H1 (cell line): ENCODE data around the gene KCNMB2.

Experiments
- CBX5 ChIP-seq: fragments of 300-800, 300-1000 bp; sonication (generic); IDR thresholded peaks from 2 replicates; pipeline ENCODE4 v1.7.1; 2016; ENCODE audit warnings: antibody characterized with exemption, low read length, low read depth
- EP300 ChIP-seq, 2 experiments: IDR thresholded peaks; 1 replicate in 1 of 2; 2 replicates in 1 of 2; pipeline ENCODE4 v1.6.1; 2011 to 2012; ENCODE audit warnings: low read depth in 2 of 2, low read length in 2 of 2, mild to moderate bottlenecking in 2 of 2, borderline replicate concordance in 1 of 2, inconsistent platforms in 1 of 2, moderate library complexity in 1 of 2
- EZH2 ChIP-seq: fragments of 200-600 bp; sonication (generic); IDR thresholded peaks from 2 replicates; pipeline ENCODE4 v1.7.1; 2012; ENCODE audit warnings: low read depth, mild to moderate bottlenecking, moderate library complexity, low read length, inconsistent platforms; ENCODE audit not compliant: severe bottlenecking
- GABPA ChIP-seq: IDR thresholded peaks from 2 replicates; pipeline ENCODE4 v1.6.1; 2011; ENCODE audit warnings: mild to moderate bottlenecking, low read length, moderate library complexity, borderline replicate concordance; ENCODE audit not compliant: insufficient read depth
- JUND ChIP-seq: IDR thresholded peaks from 2 replicates; pipeline ENCODE4 v1.6.1; 2011; ENCODE audit warnings: mild to moderate bottlenecking, improper control_type of control experiment, low read length
- POLR2A ChIP-seq, 2 experiments: IDR thresholded peaks; 1 replicate in 1 of 2; 2 replicates in 1 of 2; pipeline ENCODE4 v1.6.1; 2011; ENCODE audit warnings: low read depth in 2 of 2, low read length in 2 of 2, mild to moderate bottlenecking in 2 of 2; ENCODE audit errors: control extremely low read depth in 1 of 2
- RFX5 ChIP-seq: IDR thresholded peaks from 2 replicates; pipeline ENCODE4 v1.6.1; 2011; ENCODE audit warnings: low read depth, low read length, improper control_type of control experiment, borderline replicate concordance
- SP1 ChIP-seq: IDR thresholded peaks from 2 replicates; pipeline ENCODE4 v1.6.1; 2011; ENCODE audit warnings: low read depth, low read length
- SP4 ChIP-seq: IDR thresholded peaks from 2 replicates; pipeline ENCODE4 v1.6.1; 2012; ENCODE audit warnings: low read length, inconsistent platforms
- TBP ChIP-seq: IDR thresholded peaks from 2 replicates; pipeline ENCODE4 v1.6.1; 2011; ENCODE audit warnings: low read depth, low read length, improper control_type of control experiment
- ZNF274 ChIP-seq: IDR thresholded peaks from 2 replicates; pipeline ENCODE4 v1.7.0; 2012; ENCODE audit warnings: low read length, borderline replicate concordance; ENCODE audit errors: extremely low read depth
- TF ChIP-seq, protein P1 (sequence below), 3 experiments: IDR thresholded peaks; 1 replicate in 2 of 3; 2 replicates in 1 of 3; pipeline versions ENCODE4 v1.5.1 to v1.6.1; 2011; ENCODE audit warnings: low read length in 3 of 3, mild to moderate bottlenecking in 3 of 3, inconsistent platforms in 2 of 3, low read depth in 1 of 3, moderate library complexity in 1 of 3; ENCODE audit not compliant: insufficient read depth in 1 of 3; ENCODE audit errors: control extremely low read depth in 1 of 3

DNA sequence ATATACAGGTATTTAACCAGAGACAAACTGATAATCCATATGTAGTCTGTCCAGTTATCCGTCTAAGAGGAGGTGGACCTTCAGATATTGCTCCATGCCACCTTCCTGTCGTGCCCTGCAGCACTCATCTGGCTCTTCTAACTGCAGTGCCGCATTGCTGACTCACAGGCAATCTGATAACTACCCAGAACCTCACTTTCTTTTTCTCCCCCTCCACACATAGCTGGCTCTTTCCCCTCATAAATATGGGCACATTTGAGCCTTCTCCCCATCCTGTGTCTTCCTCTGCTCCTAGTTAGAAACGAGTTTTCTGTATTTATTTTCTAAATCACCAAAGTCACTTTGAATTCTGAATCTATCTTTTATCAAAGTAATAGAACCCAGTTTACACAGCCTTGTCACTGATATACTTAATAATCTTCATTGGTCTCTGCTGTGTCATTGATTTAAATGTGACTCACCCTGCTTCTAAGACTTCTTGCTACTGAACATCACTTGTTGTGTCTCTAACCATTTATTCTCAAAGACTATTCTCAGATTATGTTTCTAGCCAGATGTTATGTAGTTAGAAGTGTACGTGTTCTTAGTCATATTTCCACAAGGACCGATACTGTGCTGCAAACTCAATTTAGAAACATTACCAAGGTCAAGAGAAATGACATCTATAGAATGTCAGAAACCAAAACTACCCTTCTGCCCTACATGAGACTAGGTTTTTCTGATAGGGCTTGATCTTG lies 17.4 kb upstream of the KCNMB2 start:
- TF ChIP-seq, protein P1, sequence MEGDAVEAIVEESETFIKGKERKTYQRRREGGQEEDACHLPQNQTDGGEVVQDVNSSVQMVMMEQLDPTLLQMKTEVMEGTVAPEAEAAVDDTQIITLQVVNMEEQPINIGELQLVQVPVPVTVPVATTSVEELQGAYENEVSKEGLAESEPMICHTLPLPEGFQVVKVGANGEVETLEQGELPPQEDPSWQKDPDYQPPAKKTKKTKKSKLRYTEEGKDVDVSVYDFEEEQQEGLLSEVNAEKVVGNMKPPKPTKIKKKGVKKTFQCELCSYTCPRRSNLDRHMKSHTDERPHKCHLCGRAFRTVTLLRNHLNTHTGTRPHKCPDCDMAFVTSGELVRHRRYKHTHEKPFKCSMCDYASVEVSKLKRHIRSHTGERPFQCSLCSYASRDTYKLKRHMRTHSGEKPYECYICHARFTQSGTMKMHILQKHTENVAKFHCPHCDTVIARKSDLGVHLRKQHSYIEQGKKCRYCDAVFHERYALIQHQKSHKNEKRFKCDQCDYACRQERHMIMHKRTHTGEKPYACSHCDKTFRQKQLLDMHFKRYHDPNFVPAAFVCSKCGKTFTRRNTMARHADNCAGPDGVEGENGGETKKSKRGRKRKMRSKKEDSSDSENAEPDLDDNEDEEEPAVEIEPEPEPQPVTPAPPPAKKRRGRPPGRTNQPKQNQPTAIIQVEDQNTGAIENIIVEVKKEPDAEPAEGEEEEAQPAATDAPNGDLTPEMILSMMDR (IDR thresholded peaks at IDR 0.05; ENCODE audit: control extremely low read depth in 1 of 3, insufficient read depth in 1 of 3, low read depth in 1 of 3, low read length in 3 of 3) = no peak
- TF ChIP-seq EP300 (IDR thresholded peaks at IDR 0.05; ENCODE audit: borderline replicate concordance in 1 of 2, low read depth in 2 of 2, low read length in 2 of 2) = no peak
- no peak for TF ChIP-seq SP1
- no peak for TF ChIP-seq TBP
- TF ChIP-seq POLR2A (IDR thresholded peaks at IDR 0.05; ENCODE audit: control extremely low read depth in 1 of 2, low read depth in 2 of 2, low read length in 2 of 2) = no peak
- no peak for TF ChIP-seq JUND
- no peak for TF ChIP-seq GABPA
- TF ChIP-seq RFX5 = no peak
- no peak for TF ChIP-seq EZH2
- no peak for TF ChIP-seq CBX5
- TF ChIP-seq SP4 = no peak
- TF ChIP-seq ZNF274 = no peak
